GM19455 (cell line): ENCODE measurements around the gene HIPK4.
"Not testable (repeated sequence)": the region's sequence is repeated elsewhere in the genome, so short reads cannot be mapped to it uniquely, and the experiment has no call there.

Experiments
- ATAC-seq: cut with Tn5 transposase; IDR thresholded peaks from one replicate; pipeline ENCODE4 v1.9.1; 2021; ENCODE audit not compliant: unreplicated experiment

Gene HIPK4

GRCh38 chr19:40418040-40418439, 28.1 kb upstream of the HIPK4 start:
- ATAC-seq, result no peak

DNA sequence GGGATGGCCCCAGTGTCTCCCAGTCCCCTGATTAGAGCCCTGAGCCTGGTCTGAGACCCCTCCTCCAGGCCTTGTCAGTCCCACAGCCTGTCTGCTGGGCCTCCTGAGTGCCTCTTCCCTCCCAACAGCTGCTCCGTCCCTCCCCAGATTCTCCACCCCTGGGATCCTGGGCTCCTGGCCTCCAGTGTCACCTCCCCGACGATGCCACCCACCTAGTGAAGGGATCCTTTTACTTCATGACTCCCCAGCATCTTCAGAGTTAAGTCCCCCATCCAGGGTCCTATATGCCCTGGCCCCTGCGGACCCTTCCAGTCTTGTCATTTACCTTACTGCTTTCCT, 27.6 kb upstream of the HIPK4 start:
- ATAC-seq, result no peak

GRCh38 chr19:40416918-40417642, 27.1 kb upstream of the HIPK4 start:
- ATAC-seq, result no peak

GRCh38 chr19:40415768-40416167, 25.8 kb upstream of the HIPK4 start:
- no peak for ATAC-seq

DNA sequence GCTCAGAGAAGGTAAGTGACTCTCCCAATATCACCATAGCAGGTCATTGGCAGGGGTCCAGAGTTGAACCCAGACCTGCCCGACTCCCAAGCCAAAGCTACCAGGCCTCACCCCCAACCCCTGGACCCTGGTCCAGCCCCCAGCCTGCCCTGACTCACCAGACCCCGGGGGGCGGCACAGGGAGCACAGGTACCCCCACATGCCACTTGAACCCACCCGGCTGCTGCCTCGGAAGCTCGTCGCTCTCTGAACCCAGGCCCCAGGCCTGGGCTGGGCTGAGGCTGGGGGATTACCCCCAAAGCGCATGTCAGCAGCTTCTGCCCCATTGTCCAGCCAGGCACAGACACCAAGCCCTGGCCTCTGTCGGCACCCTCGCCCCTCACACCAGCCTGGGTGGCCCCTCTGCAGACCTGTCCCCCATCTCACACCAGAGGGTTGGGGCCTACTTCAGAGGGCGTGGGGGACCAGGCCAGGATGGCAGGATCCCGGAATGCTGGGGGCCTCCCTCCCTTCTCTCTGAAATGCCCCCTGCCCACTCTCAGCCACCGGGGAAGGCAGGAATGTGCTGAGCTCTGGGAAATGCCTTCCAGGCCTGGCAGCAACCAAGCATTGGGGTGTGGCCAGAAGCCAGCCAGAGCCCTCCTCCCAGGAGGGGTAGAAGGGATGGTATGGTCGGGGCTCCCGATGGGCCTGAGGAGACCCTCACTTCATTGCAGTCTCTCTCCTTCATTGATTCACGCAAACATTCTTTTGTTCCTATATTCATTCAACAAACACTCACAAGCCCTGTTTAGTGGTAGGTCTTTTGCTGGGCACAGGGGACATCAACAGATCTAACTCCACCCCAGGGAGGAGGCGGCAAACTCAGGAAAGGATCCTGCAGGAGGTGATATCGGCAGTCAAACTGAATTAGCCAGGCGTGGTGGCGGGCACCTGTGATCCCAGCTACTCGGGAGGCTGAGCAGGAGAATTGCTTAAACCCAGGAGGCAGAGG, 24.9 kb upstream of the HIPK4 start:
- no peak for ATAC-seq

- ATAC-seq, result no peak
Observed at GRCh38 chr19:40413291-40413845, 23.4 kb upstream of the HIPK4 start, which contains the start of gene PRX. PRX (minus strand) TSS chr19:40413378; CDS start chr19:40407932, 5,446 bp downstream.

- no peak for ATAC-seq
Observed at GRCh38 chr19:40412866-40413265, 22.9 kb upstream of the HIPK4 start.

GRCh38 chr19:40411958-40412499, 22.0 kb upstream of the HIPK4 start:
- no peak for ATAC-seq

DNA sequence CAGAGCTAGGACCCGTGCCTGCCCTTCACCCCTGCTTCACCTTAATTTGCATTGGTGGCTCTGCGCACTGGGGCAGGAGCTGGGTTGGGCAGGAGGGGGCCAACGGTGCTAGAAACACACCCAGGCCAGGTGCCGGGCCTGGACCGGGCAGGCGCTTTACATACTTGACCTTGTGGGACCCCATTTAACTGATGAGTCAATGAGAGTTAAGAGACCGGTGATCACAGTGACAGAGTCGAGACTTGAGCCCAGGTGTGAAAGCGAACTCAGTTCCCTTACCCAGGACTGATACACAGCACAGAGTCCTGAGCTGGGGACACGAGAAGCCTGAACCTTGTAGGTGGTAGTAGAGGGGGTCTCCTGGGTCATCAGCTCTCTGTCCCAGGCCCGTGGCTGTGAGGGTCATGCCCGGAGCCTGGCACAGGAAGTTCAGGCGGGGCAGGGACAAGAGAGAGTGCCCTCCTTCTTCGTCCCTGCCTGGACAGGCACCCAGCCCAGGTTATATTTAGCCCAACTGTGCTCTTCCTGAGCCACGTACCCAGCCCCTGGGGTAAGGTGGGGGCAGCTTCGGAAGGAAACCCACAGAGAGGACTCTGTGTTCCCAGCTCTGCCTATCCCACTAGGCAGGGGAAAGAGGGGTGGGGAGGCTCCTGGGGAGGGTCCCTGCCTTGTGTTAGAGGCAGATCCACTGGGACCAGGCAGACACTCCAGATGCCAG, 21.3 kb upstream of the HIPK4 start:
- no peak for ATAC-seq

DNA sequence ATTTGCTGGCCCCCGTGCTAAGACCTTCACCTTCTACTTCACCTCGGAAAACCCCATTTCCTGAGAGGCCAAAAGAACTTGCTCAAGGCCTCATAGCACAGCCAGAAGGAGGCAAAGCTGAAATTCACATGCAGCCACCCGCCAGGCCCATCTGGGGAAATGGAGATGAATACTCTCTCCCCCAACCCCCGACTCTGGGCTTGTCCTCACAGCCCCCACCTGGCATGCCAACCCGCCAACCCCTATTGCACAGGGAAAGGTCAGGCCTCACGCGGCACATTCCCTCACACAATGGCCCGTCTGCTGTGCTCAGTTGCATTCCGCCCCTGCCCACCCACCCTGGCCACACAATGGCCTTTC, 20.0 kb upstream of the HIPK4 start:
- no peak for ATAC-seq

- ATAC-seq, result not testable (repeated sequence)
Observed at GRCh38 chr19:40408598-40408925, 18.6 kb upstream of the HIPK4 start.

DNA sequence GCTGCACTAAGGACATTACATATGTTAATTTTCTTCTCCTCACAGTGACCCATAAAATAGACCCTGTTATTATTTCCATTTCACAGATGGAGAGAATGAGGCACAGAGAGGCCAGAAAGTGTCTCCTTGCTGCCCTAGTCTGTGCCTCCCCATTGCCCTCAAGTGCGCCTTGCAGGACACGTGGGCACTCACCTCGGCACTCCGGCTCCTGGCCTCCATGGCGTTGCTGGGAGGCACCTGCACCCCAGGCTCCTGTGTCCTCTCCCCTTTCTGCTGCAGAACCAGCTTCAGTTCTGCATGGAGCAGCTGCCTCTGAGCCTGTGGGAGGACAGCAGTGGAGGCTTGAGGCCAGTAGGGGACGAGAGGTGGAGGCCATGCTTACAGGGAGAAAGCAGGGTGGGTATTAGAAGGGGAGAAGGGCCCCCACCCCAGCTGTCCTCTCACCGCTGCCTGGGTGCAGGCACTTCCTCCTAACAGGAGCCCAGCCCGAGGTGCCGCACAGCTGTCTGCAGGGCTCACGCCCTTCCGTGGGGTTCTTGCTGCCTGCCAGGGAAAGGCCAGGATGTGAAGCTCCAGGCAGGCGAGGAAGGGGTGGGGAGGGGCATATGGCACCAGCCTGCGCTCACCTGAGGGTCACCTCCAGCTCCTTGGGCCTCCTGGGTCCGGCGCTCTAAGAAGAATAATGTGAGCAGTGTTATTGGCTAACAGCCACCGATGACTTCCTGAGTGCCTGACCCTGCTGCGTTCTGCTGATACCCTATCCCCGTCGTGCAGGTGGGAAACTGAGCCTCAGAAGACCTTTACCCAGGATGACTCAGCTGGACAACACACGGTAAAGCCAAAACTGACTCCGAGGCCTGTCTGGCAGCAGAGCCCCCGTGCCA, 18.0 kb upstream of the HIPK4 start:
- no peak for ATAC-seq

GRCh38 chr19:40403262-40403984, 13.4 kb upstream of the HIPK4 start:
- ATAC-seq, result peak; percentile 71

DNA sequence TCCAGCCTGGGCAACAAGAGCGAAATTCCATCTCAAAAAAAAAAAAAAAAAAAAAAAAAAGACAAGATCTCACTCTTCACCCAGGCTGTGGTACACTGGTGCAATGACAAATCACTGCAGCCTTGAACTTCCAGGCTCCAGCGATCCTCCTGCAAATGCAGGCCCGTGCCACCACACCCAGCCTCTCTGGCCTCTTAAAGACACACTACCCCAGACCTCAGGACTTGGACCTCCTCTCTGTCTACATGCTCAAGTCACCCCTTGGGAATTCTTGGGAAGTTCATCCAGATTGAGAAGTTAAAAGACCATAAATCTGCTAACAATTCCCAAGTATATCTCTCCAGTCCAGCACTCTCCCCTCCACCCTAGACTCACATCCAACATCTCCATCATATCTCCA, 10.6 kb upstream of the HIPK4 start:
- ATAC-seq, result no peak

DNA sequence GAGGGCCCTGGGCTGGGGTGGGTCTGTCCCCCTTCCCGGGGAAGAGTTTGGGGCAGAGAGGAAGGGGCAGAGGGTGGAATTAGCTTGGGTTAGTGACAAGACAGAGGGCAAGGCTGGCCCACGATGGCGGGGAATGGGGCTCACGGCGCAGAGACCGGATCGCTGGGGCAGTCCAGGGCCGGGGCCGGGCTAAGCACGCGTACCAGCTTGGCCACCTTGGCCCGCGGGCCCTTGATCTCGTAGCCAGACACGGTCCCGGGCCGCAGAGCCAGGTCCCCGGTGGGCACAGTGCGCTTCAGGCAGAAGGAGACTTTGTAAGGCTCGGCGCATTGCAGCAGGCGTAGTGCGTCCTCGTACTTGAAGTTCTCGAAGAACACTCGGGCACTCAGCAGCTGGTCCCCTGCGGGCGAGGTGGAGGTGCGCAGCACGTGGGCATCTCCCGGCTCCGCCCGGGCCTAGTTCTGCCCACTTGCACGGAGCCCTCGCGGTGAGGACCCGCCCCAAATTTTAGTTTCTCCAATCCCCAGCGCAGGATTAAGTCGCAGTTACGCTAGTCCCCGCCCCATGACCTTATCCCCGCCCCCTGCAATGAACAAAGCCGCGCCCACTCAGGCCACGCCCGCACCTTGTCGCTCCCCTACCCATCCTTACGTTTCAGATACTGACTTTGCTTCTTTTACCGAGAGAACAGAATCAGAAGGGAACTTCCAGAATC, 8.6 kb upstream of the HIPK4 start:
- no peak for ATAC-seq

- ATAC-seq, result no peak
Observed at GRCh38 chr19:40397568-40397906, 7.6 kb upstream of the HIPK4 start.

DNA sequence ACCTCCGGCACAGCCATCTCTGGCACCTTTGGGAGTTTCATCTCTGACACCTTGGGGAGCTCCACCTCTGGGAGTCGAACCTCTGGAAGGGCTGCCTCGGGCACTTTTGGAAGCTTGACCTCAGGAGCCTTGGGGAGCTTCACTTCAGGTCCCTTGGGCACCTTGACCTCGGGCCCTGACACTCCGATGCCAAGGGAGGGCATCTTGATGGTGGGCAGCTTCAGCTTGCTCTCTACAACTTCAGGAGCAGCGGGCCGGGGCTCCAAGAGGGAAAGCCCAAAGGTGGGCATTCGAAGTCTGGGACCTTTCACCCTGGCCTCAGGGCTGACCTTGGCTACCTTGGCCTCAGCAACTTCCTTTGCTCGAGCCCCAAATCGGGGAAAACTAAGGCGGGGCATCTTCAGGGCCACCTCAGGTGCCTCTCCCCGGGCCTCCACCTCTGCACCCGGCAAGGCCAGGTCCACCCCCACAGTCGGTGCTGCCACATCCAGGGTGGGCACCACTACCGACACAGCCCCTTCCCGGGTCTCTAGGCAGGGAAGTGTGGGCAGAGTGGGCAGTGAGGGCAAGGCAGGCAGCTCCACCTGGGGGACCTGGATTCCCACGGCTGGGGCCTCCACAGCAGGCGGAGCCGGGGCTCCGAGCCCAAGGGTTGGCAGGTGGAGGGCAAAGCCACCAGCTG, 7.0 kb upstream of the HIPK4 start:
- ATAC-seq, result no peak

- no peak for ATAC-seq
Observed at GRCh38 chr19:40395956-40396355, 6.0 kb upstream of the HIPK4 start.
